ENCODE results near the gene NR3C1.

Gene NR3C1

GRCh38 chr5:143398451-143399237 is 4.8 kb downstream of the NR3C1 start:
- DNase-seq (ENCODE audit: low read depth), result no peak

- no peak for DNase-seq (ENCODE audit: low read depth)
These were observed 5.5 kb downstream of the NR3C1 start for GRCh38 chr5:143398053-143398355.

GRCh38 chr5:143397302-143398052 is 6.0 kb downstream of the NR3C1 start:
- DNase-seq (ENCODE audit: low read depth), result no peak

- no peak for DNase-seq (ENCODE audit: low read depth)
These were observed 7.0 kb downstream of the NR3C1 start for GRCh38 chr5:143396353-143396940.

- peak; percentile 39 for DNase-seq (ENCODE audit: low read depth)
These were observed 7.7 kb downstream of the NR3C1 start for GRCh38 chr5:143395638-143396352.

GRCh38 chr5:143393524-143393923 is 10.0 kb downstream of the NR3C1 start:
- no peak for DNase-seq (ENCODE audit: low read depth)

- DNase-seq (ENCODE audit: low read depth), result no peak
These were observed 12.5 kb downstream of the NR3C1 start for GRCh38 chr5:143390941-143391340.

- no peak for DNase-seq (ENCODE audit: low read depth)
These were observed 13.2 kb downstream of the NR3C1 start for GRCh38 chr5:143390258-143390657.

- peak; percentile 42 for DNase-seq (ENCODE audit: low read depth)
These were observed 16.8 kb downstream of the NR3C1 start for GRCh38 chr5:143386725-143387124.

- DNase-seq (ENCODE audit: low read depth), result no peak
These were observed 18.4 kb downstream of the NR3C1 start for GRCh38 chr5:143384865-143385657.

- DNase-seq (ENCODE audit: low read depth), result no peak
These were observed 19.5 kb downstream of the NR3C1 start for GRCh38 chr5:143383988-143384387.

GRCh38 chr5:143379606-143380005 is 23.9 kb downstream of the NR3C1 start:
- no peak for DNase-seq (ENCODE audit: low read depth)

- peak; percentile 88 for DNase-seq (ENCODE audit: low read depth)
These were observed 26.3 kb downstream of the NR3C1 start for GRCh38 chr5:143376911-143377813.

GRCh38 chr5:143376195-143376779 is 27.2 kb downstream of the NR3C1 start:
- DNase-seq (ENCODE audit: low read depth), result no peak

- DNase-seq (ENCODE audit: low read depth), result no peak
These were observed 28.8 kb downstream of the NR3C1 start for GRCh38 chr5:143374496-143375217.

- DNase-seq (ENCODE audit: low read depth), result no peak
These were observed 30.4 kb downstream of the NR3C1 start for GRCh38 chr5:143373076-143373475.

GRCh38 chr5:143372187-143372829 is 31.2 kb downstream of the NR3C1 start:
- DNase-seq (ENCODE audit: low read depth), result no peak

GRCh38 chr5:143370440-143370839 is 33.0 kb downstream of the NR3C1 start:
- no peak for DNase-seq (ENCODE audit: low read depth)

- DNase-seq (ENCODE audit: low read depth), result no peak
These were observed 39.4 kb downstream of the NR3C1 start for GRCh38 chr5:143364061-143364460.

Data from ELR (cell line).